ENCODE results near the gene TMEM181.

Gene TMEM181

GRCh38 chr6:158626360-158627167 lies 66.7 kb downstream of the TMEM181 start:
- TF ChIP-seq CTCF (IDR thresholded peaks at IDR 0.05; ENCODE audit: control insufficient read depth, insufficient read depth, low read depth, low read length, missing control alignments): no peak
- H3K4me3 ChIP-seq (ENCODE audit: control insufficient read depth, low read depth, low read length): no peak overlapping the region
- no peak for DNase-seq (ENCODE audit: low read depth)

DNA sequence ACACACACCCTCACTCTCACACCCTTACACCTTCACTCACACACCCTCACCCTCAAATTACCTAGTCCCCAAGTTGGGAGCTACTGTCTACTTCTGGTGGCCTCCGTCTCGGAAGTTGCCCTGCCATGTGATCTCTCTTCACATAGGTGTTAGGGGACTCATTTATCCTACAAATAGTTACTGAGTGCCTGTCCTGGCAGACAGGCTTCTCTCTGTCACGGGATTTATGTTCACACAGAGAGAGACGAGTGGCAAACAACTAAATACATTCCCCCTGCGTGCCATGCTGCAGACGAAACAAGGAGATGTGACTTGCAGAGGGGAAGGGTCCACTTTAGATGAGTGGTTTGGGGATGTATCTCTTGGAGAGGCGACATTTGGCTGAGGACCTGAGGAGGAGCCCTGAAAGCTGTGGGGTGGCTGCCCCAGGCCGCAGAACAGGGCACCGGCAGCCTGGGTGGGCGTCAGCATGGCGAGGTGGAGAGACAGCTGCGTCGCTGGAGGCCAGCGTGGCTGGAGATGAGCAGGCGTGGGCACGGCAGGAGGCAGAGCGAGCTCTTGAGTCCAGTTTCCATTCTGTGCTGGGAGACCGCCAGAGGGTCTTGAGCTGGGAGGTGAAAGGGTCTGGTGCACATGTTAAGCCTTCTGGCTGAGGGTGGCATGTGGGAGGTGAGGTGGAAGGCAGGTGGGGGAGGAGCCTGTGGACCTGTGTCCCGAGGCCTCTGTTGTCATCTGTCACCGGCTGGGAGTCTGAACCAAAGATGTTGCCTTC lies 67.5 kb downstream of the TMEM181 start:
- no peak for TF ChIP-seq CTCF (IDR thresholded peaks at IDR 0.05; ENCODE audit: control insufficient read depth, insufficient read depth, low read depth, low read length, missing control alignments)
- DNase-seq (ENCODE audit: low read depth): no peak

DNA sequence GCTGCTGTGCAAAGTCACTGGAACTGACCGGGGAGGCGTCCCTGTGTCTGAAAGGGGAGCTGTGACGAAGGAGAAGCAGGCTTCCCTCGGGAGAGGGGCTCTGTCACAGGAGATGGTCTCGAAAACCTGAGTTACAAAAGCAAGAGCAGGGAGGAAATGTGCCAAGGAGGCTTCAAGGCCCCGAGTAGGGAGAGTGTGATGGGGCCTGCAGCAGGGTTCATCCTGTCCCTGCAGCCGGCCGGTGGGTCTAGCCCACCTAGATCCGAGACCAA lies 68.0 kb downstream of the TMEM181 start:
- H3K4me3 ChIP-seq (ENCODE audit: control insufficient read depth, low read depth, low read length): no peak overlapping the region
- DNase-seq (ENCODE audit: low read depth): no peak
- TF ChIP-seq CTCF (IDR thresholded peaks at IDR 0.05; ENCODE audit: control insufficient read depth, insufficient read depth, low read depth, low read length, missing control alignments): no peak

More for the DNA sequence above, 67.5 kb downstream of the TMEM181 start:
- H3K4me3 ChIP-seq (ENCODE audit: control insufficient read depth, low read depth, low read length): no peak overlapping the region

GRCh38 chr6:158628542-158628941 lies 68.7 kb downstream of the TMEM181 start:
- H3K4me3 ChIP-seq (ENCODE audit: control insufficient read depth, low read depth, low read length): no peak overlapping the region
- no peak for DNase-seq (ENCODE audit: low read depth)
- no peak for TF ChIP-seq CTCF (IDR thresholded peaks at IDR 0.05; ENCODE audit: control insufficient read depth, insufficient read depth, low read depth, low read length, missing control alignments)

- no peak for DNase-seq (ENCODE audit: low read depth)
- TF ChIP-seq CTCF (IDR thresholded peaks at IDR 0.05; ENCODE audit: control insufficient read depth, insufficient read depth, low read depth, low read length, missing control alignments): no peak
- H3K4me3 ChIP-seq (ENCODE audit: control insufficient read depth, low read depth, low read length): no peak overlapping the region
Observed at GRCh38 chr6:158629367-158630221, 69.7 kb downstream of the TMEM181 start.

DNA sequence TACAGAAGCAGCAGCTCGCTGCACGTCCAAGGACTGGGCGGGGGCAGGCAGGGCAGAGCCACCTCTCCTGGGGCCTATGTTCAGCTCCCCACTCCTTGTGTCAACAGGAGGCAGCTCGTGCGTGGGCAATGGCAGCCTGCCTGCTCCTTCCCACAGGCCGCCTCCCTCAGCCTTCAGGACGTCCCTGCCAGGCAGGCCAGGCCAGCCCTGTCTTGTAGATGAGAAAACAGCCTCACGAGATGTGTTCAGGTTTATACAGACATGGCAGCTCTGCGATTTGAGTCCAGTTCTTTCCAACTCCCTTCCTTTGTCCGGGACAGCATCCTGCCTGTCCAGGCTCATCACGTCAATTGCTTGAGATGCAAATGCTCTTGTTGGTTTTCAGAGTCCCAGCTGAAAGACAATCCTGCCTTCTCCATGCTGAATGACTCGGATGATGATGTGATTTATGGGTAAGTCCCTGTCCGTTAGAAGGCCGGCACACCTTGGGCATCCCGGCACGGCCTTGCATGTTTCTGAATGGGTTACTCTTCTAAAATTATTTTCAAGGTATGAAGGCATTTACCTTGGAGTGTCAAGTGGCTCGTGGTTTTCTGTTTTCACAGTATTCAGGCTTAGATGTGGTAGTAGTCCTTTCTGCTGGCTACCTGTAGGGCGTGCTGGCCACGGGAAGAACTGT lies 71.2 kb downstream of the TMEM181 start:
- DNase-seq (ENCODE audit: low read depth): no peak
- TF ChIP-seq CTCF (IDR thresholded peaks at IDR 0.05; ENCODE audit: control insufficient read depth, insufficient read depth, low read depth, low read length, missing control alignments): no peak
- H3K4me3 ChIP-seq (ENCODE audit: control insufficient read depth, low read depth, low read length): no peak overlapping the region
